Stimulated activated CD8-positive, alpha-beta memory T cell treated with anti-CD3 and anti-CD28 coated beads, Interleukin-15, amount 100 ng/mL, for 24 hours (primary cell): ENCODE data around the gene FNDC8.
"Not testable (repeated sequence)": the region's sequence is repeated elsewhere in the genome, so short reads cannot be mapped to it uniquely, and the experiment has no call there.

Source experiments
- DNase-seq: peaks from one replicate; pipeline ENCODE4 v3.0.0-alpha.2; 2020; ENCODE audit warnings: low read depth

FNDC8 gene

GRCh38 chr17:35144840-35145239, 23.4 kb downstream of the FNDC8 start:
- DNase-seq: no peak

GRCh38 chr17:35146214-35146833, 24.9 kb downstream of the FNDC8 start:
- DNase-seq: no peak

GRCh38 chr17:35147375-35147905, 26.0 kb downstream of the FNDC8 start, which contains the start of gene UNC45B:
TSS of gene UNC45B (plus strand) at chr17:35147817. CDS start at chr17:35148264, 447 bp downstream.
- no peak for DNase-seq

- no peak for DNase-seq
Measured at GRCh38 chr17:35148144-35148543, 26.7 kb downstream of the FNDC8 start.

- DNase-seq: no peak
Measured at GRCh38 chr17:35149941-35150340, 28.5 kb downstream of the FNDC8 start.

- DNase-seq: not testable (repeated sequence)
Measured at GRCh38 chr17:35151080-35151479, 29.7 kb downstream of the FNDC8 start.

- DNase-seq: no peak
Measured at GRCh38 chr17:35152421-35153140, 31.2 kb downstream of the FNDC8 start.

- no peak for DNase-seq
Measured at GRCh38 chr17:35154196-35155165, 33.1 kb downstream of the FNDC8 start.

GRCh38 chr17:35155246-35155645, 33.8 kb downstream of the FNDC8 start:
- no peak for DNase-seq

GRCh38 chr17:35159940-35160339, 38.5 kb downstream of the FNDC8 start:
- no peak for DNase-seq

GRCh38 chr17:35160354-35161201, 39.2 kb downstream of the FNDC8 start:
- no peak for DNase-seq

GRCh38 chr17:35161281-35161761, 39.9 kb downstream of the FNDC8 start:
- no peak for DNase-seq

GRCh38 chr17:35162755-35163154, 41.3 kb downstream of the FNDC8 start:
- DNase-seq: no peak

GRCh38 chr17:35163886-35164285, 42.5 kb downstream of the FNDC8 start:
- DNase-seq: no peak

- no peak for DNase-seq
Measured at GRCh38 chr17:35164716-35165115, 43.3 kb downstream of the FNDC8 start.

GRCh38 chr17:35166526-35166925, 45.1 kb downstream of the FNDC8 start:
- no peak for DNase-seq

- no peak for DNase-seq
Measured at GRCh38 chr17:35167046-35167445, 45.6 kb downstream of the FNDC8 start.

- no peak for DNase-seq
Measured at GRCh38 chr17:35167666-35168065, 46.3 kb downstream of the FNDC8 start.

- DNase-seq: no peak
Measured at GRCh38 chr17:35169835-35170363, 48.5 kb downstream of the FNDC8 start.

- no peak for DNase-seq
Measured at GRCh38 chr17:35170968-35171771, 49.8 kb downstream of the FNDC8 start.
